ENCODE data around the gene C1QTNF3.

- no peak for TF ChIP-seq CTCF (IDR thresholded peaks at IDR 0.05)
- TF ChIP-seq POLR2A (IDR thresholded peaks at IDR 0.05) = no peak
- TF ChIP-seq POLR2AphosphoS5 (IDR thresholded peaks at IDR 0.05) = no peak
- no peak for TF ChIP-seq EP300 (IDR thresholded peaks at IDR 0.05; ENCODE audit: low read depth)
These were observed 11.0 kb downstream of the C1QTNF3 start for GRCh38 chr5:34031966-34032365.

Data from transverse colon (tissue), 4 donors.